Endothelial cell of umbilical vein (primary cell): ENCODE results near the gene SLC38A10.

Experiments
- FOS ChIP-seq: IDR thresholded peaks from 2 replicates; pipeline ENCODE4 v1.6.1; 2011; ENCODE audit warnings: mild to moderate bottlenecking, low read length, moderate library complexity, borderline replicate concordance; ENCODE audit not compliant: insufficient read depth
- JUN ChIP-seq: IDR thresholded peaks from 2 replicates; pipeline ENCODE4 v1.6.1; 2011; ENCODE audit warnings: borderline replicate concordance, low read depth; ENCODE audit not compliant: insufficient read length, insufficient read depth
- MYC ChIP-seq: IDR thresholded peaks from one replicate; pipeline ENCODE4 v1.6.1; 2011; ENCODE audit warnings: mild to moderate bottlenecking, low read depth, low read length
- POLR2A ChIP-seq: IDR thresholded peaks from 2 replicates; pipeline ENCODE4 v1.6.1; 2012; ENCODE audit warnings: low read depth, mild to moderate bottlenecking, control low read depth, low read length
- POLR2AphosphoS5 ChIP-seq: IDR thresholded peaks from 2 replicates; pipeline ENCODE4 v1.6.1; 2012; ENCODE audit warnings: low read depth, mild to moderate bottlenecking, control low read depth, low read length, moderate library complexity; ENCODE audit not compliant: insufficient read depth
- TF ChIP-seq, protein P1 (sequence below), 2 donors: IDR thresholded peaks; 1 replicate in 1 of 2; 2 replicates in 1 of 2; pipeline ENCODE4 v1.5.1; 2011; ENCODE audit warnings: low read length in 2 of 2, mild to moderate bottlenecking in 2 of 2, moderate library complexity in 2 of 2, control low read depth in 1 of 2, inconsistent platforms in 1 of 2, low read depth in 1 of 2; ENCODE audit not compliant: insufficient read depth in 1 of 2; ENCODE audit errors: extremely low read depth in 1 of 2

DNA sequence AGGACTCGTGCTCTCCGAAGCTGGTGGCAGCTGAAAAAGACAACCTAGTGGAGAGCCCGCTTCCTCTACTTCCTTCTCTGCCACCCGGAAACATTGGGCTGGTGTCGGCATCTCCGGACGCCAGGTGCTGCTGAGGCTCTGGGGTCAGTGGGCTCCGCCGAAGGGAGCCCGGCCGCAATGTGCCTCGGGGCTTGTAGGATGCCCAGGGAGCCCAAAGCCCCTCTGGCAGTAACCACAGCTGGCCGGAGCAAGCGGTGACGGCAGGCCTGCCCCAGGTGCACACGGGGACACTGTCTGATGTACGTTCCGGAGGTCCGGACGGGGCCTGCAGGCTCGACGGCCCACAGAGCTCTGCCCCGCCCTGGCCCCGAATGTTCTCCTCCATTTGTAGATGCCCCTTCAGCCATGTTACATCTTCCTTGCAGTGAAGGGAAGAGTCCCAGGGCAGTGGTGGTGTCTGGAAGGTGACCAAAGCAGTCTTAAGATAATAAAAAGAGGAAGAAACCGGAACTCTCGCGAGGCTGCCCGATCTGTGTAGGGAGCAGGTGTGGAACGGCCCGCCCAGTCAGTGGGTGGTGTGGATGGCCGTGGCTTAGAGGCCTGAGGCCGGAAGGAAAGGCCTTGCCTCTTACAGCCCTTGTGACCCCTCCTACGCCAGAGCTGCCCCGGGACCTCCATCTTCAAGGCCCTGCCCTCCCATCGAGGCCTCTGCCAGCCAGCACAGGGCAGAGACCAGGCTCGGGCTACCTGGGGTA lies 33.3 kb downstream of the SLC38A10 start:
- TF ChIP-seq POLR2AphosphoS5 (no peak), POLR2A (no peak), MYC (no peak), JUN (no peak), FOS (no peak)
- TF ChIP-seq, protein P1, sequence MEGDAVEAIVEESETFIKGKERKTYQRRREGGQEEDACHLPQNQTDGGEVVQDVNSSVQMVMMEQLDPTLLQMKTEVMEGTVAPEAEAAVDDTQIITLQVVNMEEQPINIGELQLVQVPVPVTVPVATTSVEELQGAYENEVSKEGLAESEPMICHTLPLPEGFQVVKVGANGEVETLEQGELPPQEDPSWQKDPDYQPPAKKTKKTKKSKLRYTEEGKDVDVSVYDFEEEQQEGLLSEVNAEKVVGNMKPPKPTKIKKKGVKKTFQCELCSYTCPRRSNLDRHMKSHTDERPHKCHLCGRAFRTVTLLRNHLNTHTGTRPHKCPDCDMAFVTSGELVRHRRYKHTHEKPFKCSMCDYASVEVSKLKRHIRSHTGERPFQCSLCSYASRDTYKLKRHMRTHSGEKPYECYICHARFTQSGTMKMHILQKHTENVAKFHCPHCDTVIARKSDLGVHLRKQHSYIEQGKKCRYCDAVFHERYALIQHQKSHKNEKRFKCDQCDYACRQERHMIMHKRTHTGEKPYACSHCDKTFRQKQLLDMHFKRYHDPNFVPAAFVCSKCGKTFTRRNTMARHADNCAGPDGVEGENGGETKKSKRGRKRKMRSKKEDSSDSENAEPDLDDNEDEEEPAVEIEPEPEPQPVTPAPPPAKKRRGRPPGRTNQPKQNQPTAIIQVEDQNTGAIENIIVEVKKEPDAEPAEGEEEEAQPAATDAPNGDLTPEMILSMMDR (IDR thresholded peaks at IDR 0.05; ENCODE audit: extremely low read depth in 1 of 2, insufficient read depth in 1 of 2, low read depth in 1 of 2, low read length in 2 of 2) = no peak
